ENCODE measurements around the gene AP5S1.
"Not testable (repeated sequence)": the region's sequence is repeated elsewhere in the genome, so short reads cannot be mapped to it uniquely, and the experiment has no call there.

AP5S1 gene

GRCh38 chr20:3794168-3794567 lies 26.2 kb upstream of the AP5S1 start:
- DNase-seq (ENCODE audit: low read depth) = not testable (repeated sequence)

- no peak for DNase-seq (ENCODE audit: low read depth)
These were observed 25.5 kb upstream of the AP5S1 start for GRCh38 chr20:3794701-3795420.

- peak; percentile 82 for DNase-seq (ENCODE audit: low read depth)
These were observed 24.6 kb upstream of the AP5S1 start, which contains the start of gene CDC25B for GRCh38 chr20:3795511-3796468. CDC25B (plus strand) TSS chr20:3796310; CDS start chr20:3796532, 222 bp downstream.

- no peak for DNase-seq (ENCODE audit: low read depth)
These were observed 23.7 kb upstream of the AP5S1 start for GRCh38 chr20:3796477-3797225.

GRCh38 chr20:3797226-3797545 lies 23.2 kb upstream of the AP5S1 start:
- DNase-seq (ENCODE audit: low read depth) = no peak

GRCh38 chr20:3797592-3798372 lies 22.6 kb upstream of the AP5S1 start:
- DNase-seq (ENCODE audit: low read depth) = peak; percentile 48

GRCh38 chr20:3798373-3798768 lies 22.0 kb upstream of the AP5S1 start:
- no peak for DNase-seq (ENCODE audit: low read depth)

- no peak for DNase-seq (ENCODE audit: low read depth)
These were observed 21.5 kb upstream of the AP5S1 start for GRCh38 chr20:3798908-3799248.

- no peak for DNase-seq (ENCODE audit: low read depth)
These were observed 20.0 kb upstream of the AP5S1 start for GRCh38 chr20:3800256-3800877.

GRCh38 chr20:3800878-3801260 lies 19.5 kb upstream of the AP5S1 start:
- no peak for DNase-seq (ENCODE audit: low read depth)

GRCh38 chr20:3801299-3801698 lies 19.0 kb upstream of the AP5S1 start:
- no peak for DNase-seq (ENCODE audit: low read depth)

GRCh38 chr20:3801846-3802245 lies 18.5 kb upstream of the AP5S1 start:
- DNase-seq (ENCODE audit: low read depth) = no peak

GRCh38 chr20:3802524-3803239 lies 17.7 kb upstream of the AP5S1 start:
- no peak for DNase-seq (ENCODE audit: low read depth)

GRCh38 chr20:3803289-3803688 lies 17.1 kb upstream of the AP5S1 start:
- no peak for DNase-seq (ENCODE audit: low read depth)

- no peak for DNase-seq (ENCODE audit: low read depth)
These were observed 16.5 kb upstream of the AP5S1 start for GRCh38 chr20:3803854-3804253.

GRCh38 chr20:3804254-3804751 lies 16.0 kb upstream of the AP5S1 start:
- no peak for DNase-seq (ENCODE audit: low read depth)

GRCh38 chr20:3804781-3805180 lies 15.6 kb upstream of the AP5S1 start:
- no peak for DNase-seq (ENCODE audit: low read depth)

GRCh38 chr20:3808544-3808943 lies 11.8 kb upstream of the AP5S1 start:
- DNase-seq (ENCODE audit: low read depth) = no peak

- peak; percentile 94 for DNase-seq (ENCODE audit: low read depth)
These were observed 8.7 kb upstream of the AP5S1 start for GRCh38 chr20:3811467-3812258.

GRCh38 chr20:3812259-3812681 lies 8.1 kb upstream of the AP5S1 start:
- no peak for DNase-seq (ENCODE audit: low read depth)
